Vagina (tissue), 2 donors: ENCODE measurements around the gene HIC2.

Experiments
- POLR2AphosphoS5 ChIP-seq, 2 donors: sonication (generic); formaldehyde crosslinking; IDR thresholded peaks; one replicate each; pipeline ENCODE4 v1.9.0; 2017; ENCODE audit warnings: antibody characterized with exemption in 2 of 2, mild to moderate bottlenecking in 2 of 2, low read depth in 1 of 2; ENCODE audit not compliant: insufficient read depth in 1 of 2
- TF ChIP-seq, protein P1 (sequence below), 3 experiments: fragments of 450-650 bp in 2 of 3; fragments of 200-600 bp in 1 of 3; sonication (generic) in 1 of 3; IDR thresholded peaks; one replicate each; pipeline ENCODE4 v1.5.1; 2017 to 2019; ENCODE audit warnings: antibody characterized with exemption in 3 of 3, mild to moderate bottlenecking in 2 of 3, moderate library complexity in 2 of 3

DNA sequence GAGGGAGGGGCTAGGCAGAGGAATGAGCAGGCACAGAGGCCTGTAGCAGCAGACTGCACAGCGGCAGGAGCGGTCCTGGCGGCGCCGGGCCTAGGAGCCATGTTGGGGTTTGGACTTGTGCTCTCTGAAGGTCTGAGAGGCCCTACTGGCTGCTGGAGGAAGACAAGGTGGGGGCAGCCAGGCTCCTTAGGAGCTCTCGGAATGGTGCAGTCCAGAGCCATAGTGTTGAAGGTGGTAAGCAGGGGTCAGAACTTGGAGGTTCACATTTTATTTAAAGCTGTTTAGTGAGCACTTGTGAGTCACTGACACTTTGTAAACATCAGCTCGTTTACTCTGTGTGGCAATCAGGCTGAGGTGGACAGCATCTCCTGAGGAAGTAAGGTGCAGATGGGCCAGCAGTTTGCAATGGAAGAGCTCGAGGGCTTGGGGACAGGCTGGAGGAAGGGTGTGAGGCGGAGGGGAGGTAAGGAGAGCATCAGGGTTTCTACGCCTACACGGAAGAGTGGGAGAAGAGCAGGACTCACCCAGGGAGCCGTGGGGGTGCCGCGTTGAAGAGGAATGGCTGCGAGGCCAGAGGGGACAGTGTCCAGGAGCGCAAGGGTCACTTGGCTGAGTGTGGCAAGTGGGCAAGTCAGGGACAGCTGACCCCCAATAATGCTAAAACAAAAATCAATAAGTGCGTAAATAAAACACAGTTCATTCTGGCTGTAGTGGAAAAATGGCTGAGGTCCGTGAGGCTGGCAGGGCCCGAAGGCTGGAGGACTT, 40.0 kb downstream of the HIC2 start:
- TF ChIP-seq POLR2AphosphoS5 (IDR thresholded peaks at IDR 0.05; ENCODE audit: insufficient read depth in 1 of 2, low read depth in 1 of 2) = no peak
- TF ChIP-seq, protein P1, sequence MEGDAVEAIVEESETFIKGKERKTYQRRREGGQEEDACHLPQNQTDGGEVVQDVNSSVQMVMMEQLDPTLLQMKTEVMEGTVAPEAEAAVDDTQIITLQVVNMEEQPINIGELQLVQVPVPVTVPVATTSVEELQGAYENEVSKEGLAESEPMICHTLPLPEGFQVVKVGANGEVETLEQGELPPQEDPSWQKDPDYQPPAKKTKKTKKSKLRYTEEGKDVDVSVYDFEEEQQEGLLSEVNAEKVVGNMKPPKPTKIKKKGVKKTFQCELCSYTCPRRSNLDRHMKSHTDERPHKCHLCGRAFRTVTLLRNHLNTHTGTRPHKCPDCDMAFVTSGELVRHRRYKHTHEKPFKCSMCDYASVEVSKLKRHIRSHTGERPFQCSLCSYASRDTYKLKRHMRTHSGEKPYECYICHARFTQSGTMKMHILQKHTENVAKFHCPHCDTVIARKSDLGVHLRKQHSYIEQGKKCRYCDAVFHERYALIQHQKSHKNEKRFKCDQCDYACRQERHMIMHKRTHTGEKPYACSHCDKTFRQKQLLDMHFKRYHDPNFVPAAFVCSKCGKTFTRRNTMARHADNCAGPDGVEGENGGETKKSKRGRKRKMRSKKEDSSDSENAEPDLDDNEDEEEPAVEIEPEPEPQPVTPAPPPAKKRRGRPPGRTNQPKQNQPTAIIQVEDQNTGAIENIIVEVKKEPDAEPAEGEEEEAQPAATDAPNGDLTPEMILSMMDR (IDR thresholded peaks at IDR 0.05) = no peak
